H7 (cell line): ENCODE data around the gene C3orf38. TPM values are rescaled to one million over a fixed set of nuclear protein-coding genes. Genes with fewer than 3 reads are reported as not detected.

Experiments used
- DNase-seq: peaks from one replicate; pipeline ENCODE4 v3.0.0; 2012
- H3K27me3 ChIP-seq: 2 replicates; pipeline ENCODE4 v1.6.0; 2011; ENCODE audit warnings: mild to moderate bottlenecking, low read length; ENCODE audit not compliant: control insufficient read depth, insufficient read depth
- H3K36me3 ChIP-seq: replicated peaks from 2 replicates; pipeline ENCODE4 v1.5.1; 2011; ENCODE audit warnings: low read length; ENCODE audit not compliant: control insufficient read depth, insufficient read depth
- H3K4me3 ChIP-seq: 2 replicates; pipeline ENCODE4 v1.5.1; 2011; ENCODE audit warnings: low read depth, mild to moderate bottlenecking, control low read depth, low read length, moderate library complexity; ENCODE audit not compliant: insufficient read depth
- total RNA-seq: library from RNA; depleted of rRNA; stranded (reverse); fragments of >200 nt; shearing (Covaris generic); gene quantifications from 2 replicates; pipeline ENCODE4 v1.2.3, GENCODE V29; 2014; rRNA removed

The C3orf38 gene
- total RNA-seq, 1 experiment from 2014 or later: 24.5 TPM

DNA sequence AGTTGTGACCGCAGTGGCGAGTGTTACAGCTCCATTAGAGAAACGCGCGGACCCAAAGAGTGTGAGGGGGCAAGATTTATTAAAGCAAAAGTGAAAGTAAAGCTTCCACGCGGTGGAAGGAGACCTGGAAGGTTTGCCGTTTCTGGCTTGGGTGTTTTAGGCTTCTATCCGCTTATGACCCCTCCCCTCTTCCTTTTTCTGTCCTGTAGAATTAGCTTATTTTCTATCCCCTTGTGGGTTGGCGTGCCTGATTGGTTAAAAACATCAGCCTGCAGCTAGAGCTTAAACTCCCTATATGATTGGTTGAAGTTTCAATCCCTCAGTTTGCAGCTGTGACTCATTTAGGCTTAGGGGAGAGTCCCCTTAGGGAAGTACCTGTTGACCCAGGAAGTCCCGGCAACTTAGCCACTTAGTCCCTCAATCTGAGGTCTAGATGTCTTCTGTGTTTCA is 39.6 kb downstream of the C3orf38 start:
- Histone ChIP-seq H3K36me3 (no peaks in the 10 kb centered on the region), H3K4me3 (no peak overlapping the region), H3K27me3 (no peaks in the 10 kb centered on the region)
- DNase-seq: no peak

DNA sequence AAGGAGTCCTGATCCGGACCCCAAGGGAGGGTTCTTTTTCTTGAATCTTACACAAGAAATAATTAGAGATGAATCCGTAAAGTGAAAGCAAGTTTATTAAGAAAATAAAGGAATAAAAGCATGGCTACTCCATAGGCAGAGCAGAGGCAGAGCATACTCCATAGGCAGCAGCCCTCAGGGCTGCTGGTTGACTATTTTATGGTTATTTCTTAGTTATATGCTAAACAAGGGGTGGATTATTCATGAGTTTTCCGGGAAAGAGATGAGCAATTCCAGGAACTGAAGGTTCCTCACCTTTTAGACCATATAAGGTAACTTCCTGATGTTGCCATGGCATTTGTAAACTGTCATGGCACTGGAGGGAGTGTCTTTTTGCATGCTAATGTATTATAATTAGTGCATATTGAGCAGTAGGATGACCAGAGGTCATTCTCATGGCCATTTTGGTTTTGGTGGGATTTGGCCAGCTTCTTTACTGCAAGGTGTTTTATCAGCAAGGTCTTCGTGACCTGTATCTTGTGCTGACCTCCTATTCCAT is 42.2 kb downstream of the C3orf38 start:
- DNase-seq: no peak
- Histone ChIP-seq H3K4me3 (no peak overlapping the region), H3K36me3 (no peaks in the 10 kb centered on the region), H3K27me3 (no peaks in the 10 kb centered on the region)

DNA sequence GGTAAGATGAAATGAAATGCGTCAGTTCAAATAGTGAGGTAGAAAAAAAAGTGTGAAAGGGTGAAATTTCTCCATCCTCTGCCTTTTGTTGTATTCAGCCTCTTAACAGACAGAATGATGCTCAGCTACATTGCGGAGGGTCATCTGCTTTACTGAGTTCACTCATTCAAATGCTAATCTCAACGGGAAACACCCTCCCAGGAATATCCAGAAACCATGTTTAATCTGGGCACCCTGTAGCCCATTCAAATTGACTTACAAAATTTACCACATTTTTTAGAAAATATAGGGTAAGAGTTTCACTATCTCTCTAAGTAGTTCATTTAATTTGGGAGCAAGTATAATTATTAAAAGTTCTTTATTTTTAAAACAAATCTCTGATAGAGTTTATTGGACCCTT is 42.9 kb downstream of the C3orf38 start:
- no peak for DNase-seq
- Histone ChIP-seq H3K36me3 (no peaks in the 10 kb centered on the region), H3K27me3 (no peaks in the 10 kb centered on the region), H3K4me3 (no peak overlapping the region)

DNA sequence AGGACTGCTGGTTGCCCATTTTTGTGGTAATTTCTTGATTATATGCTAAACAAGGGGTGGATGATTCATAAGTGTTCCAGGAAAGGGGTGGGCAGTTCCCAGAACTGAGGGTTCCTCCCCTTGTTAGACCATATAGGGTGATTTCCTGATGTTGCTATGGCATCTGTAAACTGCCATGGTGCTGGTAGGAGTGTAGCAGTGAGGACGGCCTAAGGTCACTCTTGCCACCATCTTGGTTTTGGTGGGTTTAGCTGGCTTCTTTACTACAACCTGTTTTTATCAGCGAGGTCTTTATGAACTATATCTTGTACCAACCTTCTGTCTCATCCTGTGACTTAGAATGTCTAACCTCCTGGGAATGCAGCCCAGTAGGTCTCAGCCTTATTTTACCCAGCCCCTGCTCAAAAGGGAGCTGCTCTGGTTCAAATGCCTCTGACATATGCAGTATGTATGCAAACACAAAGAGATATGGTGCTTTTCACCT is 46.2 kb downstream of the C3orf38 start:
- no peak overlapping the region for H3K4me3 ChIP-seq
- H3K36me3 ChIP-seq: no peaks in the 10 kb centered on the region
- no peaks in the 10 kb centered on the region for H3K27me3 ChIP-seq
- no peak for DNase-seq

DNA sequence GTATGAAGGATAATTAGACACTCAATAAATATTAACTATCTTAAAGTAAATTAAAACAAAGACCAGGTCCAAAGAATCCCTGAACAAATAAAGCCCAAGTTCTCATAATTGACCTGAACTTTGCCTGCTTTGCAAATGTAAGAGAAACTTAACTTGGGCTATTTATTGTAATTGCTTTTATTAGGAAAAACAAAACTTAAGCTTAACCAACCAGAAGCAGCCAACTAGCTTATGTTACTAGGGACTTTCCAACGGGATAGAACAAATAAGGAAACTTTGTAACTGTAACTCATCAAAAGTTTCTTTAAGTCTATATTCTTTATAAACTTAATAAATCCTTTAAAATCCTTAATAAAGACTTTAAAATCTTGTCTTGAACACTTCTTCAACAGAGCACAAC is 48.4 kb downstream of the C3orf38 start:
- Histone ChIP-seq H3K27me3 (no peaks in the 10 kb centered on the region), H3K4me3 (no peak overlapping the region), H3K36me3 (no peaks in the 10 kb centered on the region)
- DNase-seq: no peak

DNA sequence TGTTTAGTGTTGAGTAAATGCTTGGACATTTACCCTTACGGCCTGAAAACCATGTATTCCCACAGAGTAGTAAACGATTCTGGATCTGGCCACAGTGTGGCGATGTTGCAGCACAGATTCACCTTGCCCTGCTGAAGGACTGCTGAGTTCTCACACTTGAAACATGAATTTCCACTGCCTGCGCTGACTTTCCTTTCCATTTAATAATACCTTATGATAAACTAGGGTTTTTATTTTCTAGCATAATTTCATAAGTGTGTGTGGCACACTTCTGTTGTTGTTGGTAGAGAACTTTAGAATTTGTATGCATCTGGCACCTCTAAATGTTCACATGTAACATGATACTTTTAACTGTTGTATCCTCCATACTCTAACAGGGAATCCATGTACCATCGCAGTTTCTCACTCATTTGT is 53.9 kb downstream of the C3orf38 start:
- Histone ChIP-seq H3K4me3 (no peak overlapping the region), H3K27me3 (no peaks in the 10 kb centered on the region), H3K36me3 (no peaks in the 10 kb centered on the region)
- peak; percentile 53 for DNase-seq

Other genes with a start within 250 kb of the C3orf38 start
- gene CGGBP1, start 91.0 kb upstream of the C3orf38 start, total RNA-seq: 41.4 and 50.3 TPM in 2 replicates
- 2.1 and 3.5 TPM in 2 replicates for gene ZNF654, start 90.7 kb upstream of the C3orf38 start, total RNA-seq